Transverse colon (tissue), 4 donors: ENCODE measurements around the gene CHST11.

ENCODE experiments used
- CTCF ChIP-seq, 5 experiments: fragments of 200-600 bp in 3 of 5; fragments of 450-650 bp in 2 of 5; sonication (generic) in 3 of 5; IDR thresholded peaks; 1 replicate in 2 of 5; 2 replicates in 3 of 5; pipeline ENCODE4 v1.5.1; 2016 to 2017; ENCODE audit warnings: antibody characterized with exemption in 5 of 5, inconsistent platforms in 3 of 5, mild to moderate bottlenecking in 2 of 5, moderate library complexity in 1 of 5
- POLR2A ChIP-seq: fragments of 450-650 bp; IDR thresholded peaks from one replicate; pipeline ENCODE4 v1.6.1; 2016; ENCODE audit warnings: antibody characterized with exemption, mild to moderate bottlenecking, moderate library complexity
- POLR2AphosphoS5 ChIP-seq, 3 donors: sonication (generic); formaldehyde crosslinking; IDR thresholded peaks; one replicate each; pipeline ENCODE4 v1.6.1; 2016; ENCODE audit warnings: antibody characterized with exemption in 3 of 3

DNA sequence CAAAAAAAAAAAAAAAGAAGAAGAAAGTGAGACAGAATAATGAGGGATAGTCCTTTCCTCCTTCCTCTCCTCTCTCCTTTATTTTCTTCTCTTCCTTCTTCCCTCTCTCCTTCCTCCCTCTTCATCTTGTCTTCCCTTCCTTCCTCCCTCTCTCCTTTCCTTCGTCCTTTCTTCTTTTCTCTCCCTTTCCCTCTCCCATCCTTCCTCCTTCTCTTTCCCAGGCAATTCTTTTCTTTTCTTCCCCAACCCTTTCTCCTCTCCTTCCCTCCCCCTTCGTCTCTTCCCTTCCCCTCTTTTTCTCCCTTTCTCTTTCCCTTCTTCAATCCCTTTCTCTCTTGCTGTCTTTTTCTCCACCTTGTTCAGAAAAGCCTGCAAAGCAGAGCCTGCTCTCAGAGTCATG is 3.6 kb upstream of the CHST11 start:
- TF ChIP-seq CTCF (IDR thresholded peaks at IDR 0.05), result no peak
- TF ChIP-seq POLR2A, result no peak
- no peak for TF ChIP-seq POLR2AphosphoS5 (IDR thresholded peaks at IDR 0.05)
